SK-N-SH (cell line): ENCODE results near the gene LIX1L. TPM values are rescaled to one million over a fixed set of nuclear protein-coding genes. Genes with fewer than 3 reads are reported as not detected.

Experiments
- CTCF ChIA-PET: fragments of 300-600, 350-600 bp; formaldehyde crosslinking; extraction: SDS; loops from one replicate; lab custom pipeline; 2021; lab: Yijun Ruan, JAX
- POLR2A ChIA-PET: fragments of 350-600 bp; sonication (Branson Sonifier 250); formaldehyde crosslinking; extraction: SDS; loops from one replicate; lab custom pipeline; 2020; ENCODE audit warnings: antibody characterized with exemption, inconsistent platforms; lab: Yijun Ruan, JAX
- DNase-seq: peaks from one replicate; pipeline ENCODE4 v3.0.0; 2012
- H2AFZ ChIP-seq: fragments of 200-600 bp; sonication (generic); 2 replicates; pipeline ENCODE4 v1.8.1; 2016; ENCODE audit warnings: antibody characterized with exemption, mild to moderate bottlenecking, low read depth
- H3F3A ChIP-seq: fragments of 200-600 bp; sonication (generic); replicated peaks from 2 replicates; pipeline ENCODE3; 2016; ENCODE audit warnings: antibody characterized with exemption, mild to moderate bottlenecking; ENCODE audit not compliant: insufficient read depth
- H3K27ac ChIP-seq, 2 experiments: fragments of 200-500 bp in 1 of 2; fragments of 200-600 bp in 1 of 2; sonication (Bioruptor generic) in 1 of 2; sonication (generic), shearing (Covaris generic) in 1 of 2; 2 replicates each; pipeline versions ENCODE4 v1.5.1 to v1.6.1; 2014 to 2016; ENCODE audit warnings: low read depth in 2 of 2, inconsistent platforms in 1 of 2, low read length in 1 of 2, mild to moderate bottlenecking in 1 of 2, mixed read lengths in 1 of 2
- H3K27me3 ChIP-seq: fragments of 200-600 bp; sonication (generic), shearing (Covaris generic); 2 replicates; pipeline ENCODE4 v1.6.1; 2016; ENCODE audit warnings: mixed run types; ENCODE audit not compliant: insufficient read depth
- H3K36me3 ChIP-seq, 2 experiments: fragments of 200-500 bp in 1 of 2; fragments of 200-600 bp in 1 of 2; sonication (Bioruptor generic) in 1 of 2; sonication (generic) in 1 of 2; replicated peaks in 1 of 2; 2 replicates each; pipeline versions ENCODE3 to v1.5.1; 2014 to 2016; ENCODE audit warnings: low read length in 1 of 2, mild to moderate bottlenecking in 1 of 2; ENCODE audit not compliant: insufficient read depth in 2 of 2, control insufficient read depth in 1 of 2
- H3K4me1 ChIP-seq, 2 experiments: fragments of 200-500 bp in 1 of 2; fragments of 200-600 bp in 1 of 2; sonication (Bioruptor generic) in 1 of 2; sonication (generic), shearing (Covaris generic) in 1 of 2; 2 replicates each; pipeline versions ENCODE4 v1.5.1 to v1.6.1; 2014 to 2016; ENCODE audit warnings: low read depth in 1 of 2, low read length in 1 of 2, mixed run types in 1 of 2; ENCODE audit not compliant: insufficient read depth in 2 of 2, control insufficient read depth in 1 of 2
- H3K4me2 ChIP-seq: fragments of 200-600 bp; sonication (generic), shearing (Covaris generic); 2 replicates; pipeline ENCODE4 v1.6.1; 2017; ENCODE audit warnings: mixed run types
- H3K4me3 ChIP-seq, 2 experiments: fragments of 200-500 bp in 1 of 2; fragments of 200-600 bp in 1 of 2; sonication (Bioruptor generic) in 1 of 2; sonication (generic), shearing (Covaris generic) in 1 of 2; 2 replicates each; pipeline versions ENCODE4 v1.5.1 to v1.8.1; 2014 to 2016; ENCODE audit warnings: low read depth in 2 of 2, inconsistent platforms in 1 of 2, low read length in 1 of 2, mild to moderate bottlenecking in 1 of 2, mixed read lengths in 1 of 2, moderate library complexity in 1 of 2
- H3K79me2 ChIP-seq: fragments of 200-600 bp; sonication (generic); 2 replicates; pipeline ENCODE4 v1.8.1; 2017; ENCODE audit warnings: mild to moderate bottlenecking; ENCODE audit not compliant: insufficient read depth
- H3K9ac ChIP-seq: fragments of 200-600 bp; sonication (generic); 2 replicates; pipeline ENCODE4 v1.6.1; 2017; ENCODE audit warnings: mixed run types
- H3K9me2 ChIP-seq: fragments of 200-600 bp; sonication (generic); 2 replicates; pipeline ENCODE4 v1.6.1; 2017; ENCODE audit warnings: mixed run types
- H3K9me3 ChIP-seq: fragments of 200-600 bp; sonication (generic); 2 replicates; pipeline ENCODE4 v1.6.1; 2017; ENCODE audit warnings: mixed run types, mild to moderate bottlenecking, moderate library complexity
- H4K20me1 ChIP-seq: fragments of 200-600 bp; sonication (generic); 2 replicates; pipeline ENCODE4 v1.6.1; 2017; ENCODE audit warnings: mild to moderate bottlenecking, mixed run types; ENCODE audit not compliant: insufficient read depth
- FOSL2 ChIP-seq: IDR thresholded peaks from 2 replicates; pipeline ENCODE4 v1.4.0; 2012; ENCODE audit warnings: low read depth, mild to moderate bottlenecking, moderate library complexity, borderline replicate concordance
- RCOR1 ChIP-seq: fragments of 150-350 bp; IDR thresholded peaks from 2 replicates; pipeline ENCODE4 v1.6.1; 2017; ENCODE audit warnings: antibody characterized with exemption, low read length
- WGBS: methylation state at CpG from one replicate; pipeline ENCODE4 v1.1.6; 2017; ENCODE audit warnings: low lambda C conversion rate; 5-methylcytosine and 5-hydroxymethylcytosine counted together
- polyA plus RNA-seq, 3 experiments: library from polyadenylated mRNA; depleted of rRNA; stranded (reverse); fragments of >200 nt; gene quantifications; 2 replicates each; pipeline ENCODE4 v1.2.3, GENCODE V29; 2012
- TF ChIP-seq, protein P1 (sequence below): fragments of 200-600 bp; sonication (generic); IDR thresholded peaks from 2 replicates; pipeline ENCODE4 v1.6.1; 2017; ENCODE audit warnings: antibody characterized with exemption, mild to moderate bottlenecking, moderate library complexity
- TF ChIP-seq, protein P2 (sequence below): IDR thresholded peaks from 2 replicates; pipeline ENCODE4 v1.4.0; 2012; ENCODE audit warnings: low read depth, borderline replicate concordance
- TF ChIP-seq, protein P3 (sequence below): fragments of 150-350 bp; IDR thresholded peaks from 2 replicates; pipeline ENCODE4 v1.6.1; 2016; ENCODE audit warnings: mild to moderate bottlenecking, low read depth, low read length
- TF ChIP-seq, protein P4 (sequence below): IDR thresholded peaks from 2 replicates; pipeline ENCODE4; 2012

Gene LIX1L
- polyA plus RNA-seq, 1 of the 3 experiments (the other 2 are of a cell fraction): 39.1 TPM

DNA sequence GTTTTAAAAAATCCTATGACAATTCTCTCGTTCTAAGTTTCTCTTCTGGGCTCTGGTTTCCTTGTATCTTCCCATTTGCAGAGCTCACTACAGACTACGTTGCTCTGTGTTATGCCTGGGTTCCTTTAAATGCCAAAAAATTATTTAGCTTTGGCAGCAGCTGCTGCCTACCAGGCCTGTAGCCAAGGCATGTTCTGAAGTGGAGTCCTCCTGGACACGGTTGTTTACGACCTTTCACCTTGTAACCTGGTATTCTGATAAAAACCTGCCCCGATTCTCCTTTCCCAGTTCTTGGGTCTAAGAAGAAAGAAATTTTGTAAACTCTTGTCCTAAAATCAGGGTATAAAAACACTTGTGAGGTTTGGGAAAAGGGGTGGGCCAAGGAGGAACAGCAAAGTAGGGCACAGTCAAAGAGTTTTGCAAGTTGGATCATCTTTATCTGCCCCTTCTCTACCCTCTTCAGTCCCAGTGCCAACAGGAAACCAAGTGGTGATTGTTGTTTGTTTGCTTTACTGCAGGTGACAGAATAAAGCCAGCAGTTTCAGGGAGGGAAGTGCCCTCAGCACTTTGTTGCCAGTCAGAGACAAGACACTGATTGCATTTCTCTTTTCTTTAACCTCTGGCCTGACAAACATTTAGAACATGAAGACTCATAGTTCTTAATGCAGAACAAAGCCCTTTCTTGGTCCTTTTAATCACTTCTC is 41.7 kb upstream of the LIX1L start:
- WGBS: 71% methylated on average over 5 of the region's 5 CpGs

More for the DNA sequence above, 41.7 kb upstream of the LIX1L start:
- no peak overlapping the region for H3K4me3 ChIP-seq
- peaks cover 5 to 9% of the 10 kb centered on the region in 2 experiments for H3K36me3 ChIP-seq
- DNase-seq: no peak
- peaks cover 17% of the 10 kb centered on the region for H4K20me1 ChIP-seq
- no peak for TF ChIP-seq FOSL2
- TF ChIP-seq, protein P1, sequence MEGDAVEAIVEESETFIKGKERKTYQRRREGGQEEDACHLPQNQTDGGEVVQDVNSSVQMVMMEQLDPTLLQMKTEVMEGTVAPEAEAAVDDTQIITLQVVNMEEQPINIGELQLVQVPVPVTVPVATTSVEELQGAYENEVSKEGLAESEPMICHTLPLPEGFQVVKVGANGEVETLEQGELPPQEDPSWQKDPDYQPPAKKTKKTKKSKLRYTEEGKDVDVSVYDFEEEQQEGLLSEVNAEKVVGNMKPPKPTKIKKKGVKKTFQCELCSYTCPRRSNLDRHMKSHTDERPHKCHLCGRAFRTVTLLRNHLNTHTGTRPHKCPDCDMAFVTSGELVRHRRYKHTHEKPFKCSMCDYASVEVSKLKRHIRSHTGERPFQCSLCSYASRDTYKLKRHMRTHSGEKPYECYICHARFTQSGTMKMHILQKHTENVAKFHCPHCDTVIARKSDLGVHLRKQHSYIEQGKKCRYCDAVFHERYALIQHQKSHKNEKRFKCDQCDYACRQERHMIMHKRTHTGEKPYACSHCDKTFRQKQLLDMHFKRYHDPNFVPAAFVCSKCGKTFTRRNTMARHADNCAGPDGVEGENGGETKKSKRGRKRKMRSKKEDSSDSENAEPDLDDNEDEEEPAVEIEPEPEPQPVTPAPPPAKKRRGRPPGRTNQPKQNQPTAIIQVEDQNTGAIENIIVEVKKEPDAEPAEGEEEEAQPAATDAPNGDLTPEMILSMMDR: no peak
- TF ChIP-seq, protein P2, sequence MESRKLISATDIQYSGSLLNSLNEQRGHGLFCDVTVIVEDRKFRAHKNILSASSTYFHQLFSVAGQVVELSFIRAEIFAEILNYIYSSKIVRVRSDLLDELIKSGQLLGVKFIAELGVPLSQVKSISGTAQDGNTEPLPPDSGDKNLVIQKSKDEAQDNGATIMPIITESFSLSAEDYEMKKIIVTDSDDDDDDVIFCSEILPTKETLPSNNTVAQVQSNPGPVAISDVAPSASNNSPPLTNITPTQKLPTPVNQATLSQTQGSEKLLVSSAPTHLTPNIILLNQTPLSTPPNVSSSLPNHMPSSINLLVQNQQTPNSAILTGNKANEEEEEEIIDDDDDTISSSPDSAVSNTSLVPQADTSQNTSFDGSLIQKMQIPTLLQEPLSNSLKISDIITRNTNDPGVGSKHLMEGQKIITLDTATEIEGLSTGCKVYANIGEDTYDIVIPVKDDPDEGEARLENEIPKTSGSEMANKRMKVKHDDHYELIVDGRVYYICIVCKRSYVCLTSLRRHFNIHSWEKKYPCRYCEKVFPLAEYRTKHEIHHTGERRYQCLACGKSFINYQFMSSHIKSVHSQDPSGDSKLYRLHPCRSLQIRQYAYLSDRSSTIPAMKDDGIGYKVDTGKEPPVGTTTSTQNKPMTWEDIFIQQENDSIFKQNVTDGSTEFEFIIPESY: no peak
- TF ChIP-seq, protein P3, sequence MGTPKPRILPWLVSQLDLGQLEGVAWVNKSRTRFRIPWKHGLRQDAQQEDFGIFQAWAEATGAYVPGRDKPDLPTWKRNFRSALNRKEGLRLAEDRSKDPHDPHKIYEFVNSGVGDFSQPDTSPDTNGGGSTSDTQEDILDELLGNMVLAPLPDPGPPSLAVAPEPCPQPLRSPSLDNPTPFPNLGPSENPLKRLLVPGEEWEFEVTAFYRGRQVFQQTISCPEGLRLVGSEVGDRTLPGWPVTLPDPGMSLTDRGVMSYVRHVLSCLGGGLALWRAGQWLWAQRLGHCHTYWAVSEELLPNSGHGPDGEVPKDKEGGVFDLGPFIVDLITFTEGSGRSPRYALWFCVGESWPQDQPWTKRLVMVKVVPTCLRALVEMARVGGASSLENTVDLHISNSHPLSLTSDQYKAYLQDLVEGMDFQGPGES: no peak
- no peak for TF ChIP-seq RCOR1
- TF ChIP-seq, protein P4, sequence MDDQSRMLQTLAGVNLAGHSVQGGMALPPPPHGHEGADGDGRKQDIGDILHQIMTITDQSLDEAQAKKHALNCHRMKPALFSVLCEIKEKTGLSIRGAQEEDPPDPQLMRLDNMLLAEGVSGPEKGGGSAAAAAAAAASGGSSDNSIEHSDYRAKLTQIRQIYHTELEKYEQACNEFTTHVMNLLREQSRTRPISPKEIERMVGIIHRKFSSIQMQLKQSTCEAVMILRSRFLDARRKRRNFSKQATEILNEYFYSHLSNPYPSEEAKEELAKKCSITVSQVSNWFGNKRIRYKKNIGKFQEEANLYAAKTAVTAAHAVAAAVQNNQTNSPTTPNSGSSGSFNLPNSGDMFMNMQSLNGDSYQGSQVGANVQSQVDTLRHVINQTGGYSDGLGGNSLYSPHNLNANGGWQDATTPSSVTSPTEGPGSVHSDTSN: no peak
- no peaks in the 10 kb centered on the region for H3K27me3 ChIP-seq
- H3K4me2 ChIP-seq: no peak overlapping the region
- H3K9me2 ChIP-seq: no peaks in the 10 kb centered on the region
- peak overlapping the region in 1 of 2 experiments; percentile 61; a peak in 2 of 4 replicates for H3K27ac ChIP-seq
- H3K9me3 ChIP-seq: no peaks in the 10 kb centered on the region
- POLR2A ChIA-PET: no interaction called here
- H3K4me1 ChIP-seq: peaks cover 6 to 23% of the 10 kb centered on the region in 2 experiments; a peak in 3 of 4 replicates
- H3K9ac ChIP-seq: no peak overlapping the region
- no peaks in the 10 kb centered on the region for H3F3A ChIP-seq
- CTCF ChIA-PET: interaction anchor here (0.7 kb wide), 2 partner anchors 8 to 22 kb away, joined by 3 to 5 read pairs; no protein-coding TSS in a partner anchor
- peaks cover 19% of the 10 kb centered on the region for H3K79me2 ChIP-seq
- no peak overlapping the region for H2AFZ ChIP-seq
